SK-N-SH treated with all-trans-retinoic acid at 6 μM for 48 hours (cell line): ENCODE data around the gene MILR1.

Source experiments
- ATAC-seq: fragments of 200-7000 bp; cut with Tn5 transposase; 3 replicates; pipeline ENCODE4 v1.9.1; 2020; ENCODE audit warnings: mild to moderate bottlenecking, moderate library complexity
- BACH2 ChIP-seq: fragments of 250-450 bp; sonication (Bioruptor Pico); IDR thresholded peaks from 2 replicates; pipeline ENCODE4 v1.9.0; 2021; ENCODE audit warnings: mild to moderate bottlenecking, borderline replicate concordance
- CREB5 ChIP-seq: fragments of 250-450 bp; sonication (Bioruptor Pico); IDR thresholded peaks from 2 replicates; pipeline ENCODE4 v1.5.1; 2020; ENCODE audit warnings: low read depth, mild to moderate bottlenecking, moderate library complexity
- CSDC2 ChIP-seq: fragments of 250-450 bp; sonication (Bioruptor Pico); IDR thresholded peaks from 2 replicates; pipeline ENCODE4 v1.5.0; 2020; ENCODE audit warnings: mild to moderate bottlenecking, moderate library complexity
- CSRNP3 ChIP-seq: fragments of 250-450 bp; sonication (Bioruptor Pico); IDR thresholded peaks from 2 replicates; pipeline ENCODE4 v1.5.1; 2021; ENCODE audit warnings: mild to moderate bottlenecking, moderate library complexity
- ESRRG ChIP-seq: fragments of 250-450 bp; sonication (Bioruptor Pico); IDR thresholded peaks from 2 replicates; pipeline ENCODE4 v1.6.1; 2021; ENCODE audit warnings: mild to moderate bottlenecking
- GLIS3 ChIP-seq: fragments of 250-450 bp; sonication (Bioruptor Pico); IDR thresholded peaks from 2 replicates; pipeline ENCODE4 v1.5.0; 2020; ENCODE audit warnings: mild to moderate bottlenecking, moderate library complexity
- ISL1 ChIP-seq: fragments of 250-450 bp; sonication (Bioruptor Pico); IDR thresholded peaks from 2 replicates; pipeline ENCODE4 v2.1.2; 2022; ENCODE audit warnings: mild to moderate bottlenecking, moderate library complexity
- OSR1 ChIP-seq: fragments of 250-450 bp; sonication (Bioruptor Pico); IDR thresholded peaks from 2 replicates; pipeline ENCODE4 v1.8.0; 2022; ENCODE audit warnings: moderate library complexity, mild to moderate bottlenecking, inconsistent platforms
- PATZ1 ChIP-seq: fragments of 250-450 bp; sonication (Bioruptor Pico); IDR thresholded peaks from 2 replicates; pipeline ENCODE4 v1.8.0; 2020; ENCODE audit warnings: mild to moderate bottlenecking, moderate library complexity, borderline replicate concordance
- POU6F1 ChIP-seq: fragments of 250-450 bp; sonication (Bioruptor Pico); IDR thresholded peaks from 2 replicates; pipeline ENCODE4 v1.8.0; 2021; ENCODE audit warnings: low read depth, mild to moderate bottlenecking, moderate library complexity, borderline replicate concordance
- PPARA ChIP-seq: fragments of 250-450 bp; sonication (Bioruptor Pico); IDR thresholded peaks from 2 replicates; pipeline ENCODE4 v1.5.0; 2020; ENCODE audit warnings: mild to moderate bottlenecking, borderline replicate concordance
- RARB ChIP-seq: fragments of 250-450 bp; sonication (Bioruptor Pico); IDR thresholded peaks from 2 replicates; pipeline ENCODE4 v1.8.0; 2021; ENCODE audit warnings: mild to moderate bottlenecking, moderate library complexity
- SNAI2 ChIP-seq: fragments of 250-450 bp; sonication (Bioruptor Pico); IDR thresholded peaks from 2 replicates; pipeline ENCODE4 v1.5.0; 2020; ENCODE audit warnings: mild to moderate bottlenecking, moderate library complexity
- TCF4 ChIP-seq: fragments of 250-450 bp; sonication (Bioruptor Pico); IDR thresholded peaks from 2 replicates; pipeline ENCODE4 v1.8.0; 2021; ENCODE audit warnings: mild to moderate bottlenecking, moderate library complexity, borderline replicate concordance
- TOX ChIP-seq: fragments of 250-450 bp; sonication (Bioruptor Pico); IDR thresholded peaks from 2 replicates; pipeline ENCODE4 v1.8.0; 2021; ENCODE audit warnings: mild to moderate bottlenecking, moderate library complexity, borderline replicate concordance
- TSHZ2 ChIP-seq: fragments of 250-450 bp; sonication (Bioruptor Pico); IDR thresholded peaks from 2 replicates; pipeline ENCODE4 v1.5.0; 2020; ENCODE audit warnings: mild to moderate bottlenecking, moderate library complexity
- ZC3H10 ChIP-seq: fragments of 250-450 bp; sonication (Bioruptor Pico); IDR thresholded peaks from 2 replicates; pipeline ENCODE4 v1.5.1; 2021; ENCODE audit warnings: mild to moderate bottlenecking, moderate library complexity
- ZFP3 ChIP-seq: fragments of 250-450 bp; sonication (Bioruptor Pico); IDR thresholded peaks from 2 replicates; pipeline ENCODE4 v1.5.0; 2020; ENCODE audit warnings: mild to moderate bottlenecking, moderate library complexity
- ZFP30 ChIP-seq: fragments of 450-650 bp; formaldehyde crosslinking; IDR thresholded peaks from 2 replicates; pipeline ENCODE4 v1.5.0; 2022; ENCODE audit warnings: mild to moderate bottlenecking, moderate library complexity
- ZNF565 ChIP-seq: fragments of 450-650 bp; formaldehyde crosslinking; conservative IDR thresholded peaks from 2 replicates; pipeline ENCODE4 v1.5.0; 2020; ENCODE audit warnings: low read depth, mild to moderate bottlenecking, moderate library complexity
- ZNF70 ChIP-seq: fragments of 450-650 bp; formaldehyde crosslinking; IDR thresholded peaks from 2 replicates; pipeline ENCODE4 v1.5.0; 2020; ENCODE audit warnings: mild to moderate bottlenecking, moderate library complexity
- ZNF8 ChIP-seq: fragments of 450-650 bp; formaldehyde crosslinking; IDR thresholded peaks from 2 replicates; pipeline ENCODE4 v1.5.0; 2020; ENCODE audit warnings: mild to moderate bottlenecking, moderate library complexity

Gene MILR1

GRCh38 chr17:64406321-64407200 lies 42.4 kb upstream of the MILR1 start:
- TF ChIP-seq RARB (CRISPR knock-in tag) (no peak), ZNF565 (CRISPR knock-in tag) (no peak), TCF4 (CRISPR knock-in tag) (no peak), ZFP3 (CRISPR knock-in tag) (no peak), CSDC2 (CRISPR knock-in tag) (no peak), ZNF8 (CRISPR knock-in tag) (no peak), CSRNP3 (CRISPR knock-in tag) (no peak), POU6F1 (no peak), TOX (CRISPR knock-in tag) (no peak), ESRRG (CRISPR knock-in tag) (no peak)
- TF ChIP-seq, all 23 proteins: peak for 0
- peak; percentile 40; the same call in 2 of the 3 replicates for ATAC-seq

- TF ChIP-seq CSDC2 (CRISPR knock-in tag): no peak
- TF ChIP-seq ZNF70 (CRISPR knock-in tag): no peak
- TF ChIP-seq TSHZ2 (CRISPR knock-in tag): no peak
- TF ChIP-seq CSRNP3 (CRISPR knock-in tag): no peak
- no peak for TF ChIP-seq ZC3H10 (CRISPR knock-in tag)
- no peak for TF ChIP-seq ZFP30
- TF ChIP-seq PATZ1: no peak
- no peak for TF ChIP-seq GLIS3 (CRISPR knock-in tag)
- no peak for TF ChIP-seq TCF4 (CRISPR knock-in tag)
- TF ChIP-seq SNAI2 (CRISPR knock-in tag): no peak
- TF ChIP-seq PPARA (CRISPR knock-in tag): no peak
- TF ChIP-seq BACH2 (CRISPR knock-in tag): no peak
- TF ChIP-seq OSR1: no peak
- no peak for TF ChIP-seq CREB5 (CRISPR knock-in tag)
- TF ChIP-seq ISL1: no peak
- TF ChIP-seq ZNF565 (CRISPR knock-in tag): no peak
- no peak for TF ChIP-seq ESRRG (CRISPR knock-in tag)
- no peak for TF ChIP-seq POU6F1
- no peak for TF ChIP-seq RARB (CRISPR knock-in tag)
- no peak for ATAC-seq
Observed at GRCh38 chr17:64410750-64411490, 38.0 kb upstream of the MILR1 start.
